ENCODE results near the gene UBR4. TPM values are rescaled to one million over a fixed set of nuclear protein-coding genes. Genes with fewer than 3 reads are reported as not detected.

UBR4 gene
- total RNA-seq, 1 experiment from 2014 or later, result 131 TPM

DNA sequence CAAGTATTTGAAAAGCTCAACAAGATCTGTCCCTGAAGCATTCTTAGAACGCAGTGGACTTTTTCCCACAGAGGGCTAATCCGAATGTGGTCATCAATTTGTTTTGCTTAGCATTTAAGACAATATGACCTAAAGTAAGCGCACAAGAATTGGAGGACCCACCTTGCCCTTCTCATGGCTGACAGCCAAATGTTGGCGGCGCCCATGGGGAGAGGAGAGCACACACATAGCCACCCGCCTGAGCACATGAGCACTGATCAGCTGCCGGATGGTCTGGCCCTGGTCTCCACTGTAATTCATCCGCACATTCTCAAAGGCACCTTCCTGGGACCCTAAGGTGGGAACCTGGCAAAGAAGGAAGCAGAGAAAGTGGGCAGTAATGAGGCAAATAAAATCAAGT is 52.4 kb downstream of the UBR4 start:
- H2BK120ac ChIP-seq (ENCODE audit: low read depth, low read length, poor library complexity, severe bottlenecking), result no peak overlapping the region
- no peak overlapping the region for H3K27ac ChIP-seq (ENCODE audit: insufficient read length, low read depth, low read length)
- no peak overlapping the region for H3K23ac ChIP-seq (ENCODE audit: insufficient read length, low read depth, low read length)
- H3T11ph ChIP-seq (ENCODE audit: low read length), result no peak overlapping the region
- TF ChIP-seq, protein P1, sequence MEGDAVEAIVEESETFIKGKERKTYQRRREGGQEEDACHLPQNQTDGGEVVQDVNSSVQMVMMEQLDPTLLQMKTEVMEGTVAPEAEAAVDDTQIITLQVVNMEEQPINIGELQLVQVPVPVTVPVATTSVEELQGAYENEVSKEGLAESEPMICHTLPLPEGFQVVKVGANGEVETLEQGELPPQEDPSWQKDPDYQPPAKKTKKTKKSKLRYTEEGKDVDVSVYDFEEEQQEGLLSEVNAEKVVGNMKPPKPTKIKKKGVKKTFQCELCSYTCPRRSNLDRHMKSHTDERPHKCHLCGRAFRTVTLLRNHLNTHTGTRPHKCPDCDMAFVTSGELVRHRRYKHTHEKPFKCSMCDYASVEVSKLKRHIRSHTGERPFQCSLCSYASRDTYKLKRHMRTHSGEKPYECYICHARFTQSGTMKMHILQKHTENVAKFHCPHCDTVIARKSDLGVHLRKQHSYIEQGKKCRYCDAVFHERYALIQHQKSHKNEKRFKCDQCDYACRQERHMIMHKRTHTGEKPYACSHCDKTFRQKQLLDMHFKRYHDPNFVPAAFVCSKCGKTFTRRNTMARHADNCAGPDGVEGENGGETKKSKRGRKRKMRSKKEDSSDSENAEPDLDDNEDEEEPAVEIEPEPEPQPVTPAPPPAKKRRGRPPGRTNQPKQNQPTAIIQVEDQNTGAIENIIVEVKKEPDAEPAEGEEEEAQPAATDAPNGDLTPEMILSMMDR (conservative IDR thresholded peaks at IDR 0.05), result no peak
- no peak overlapping the region for H2BK15ac ChIP-seq (ENCODE audit: low read depth, low read length)
- no peak overlapping the region for H2BK12ac ChIP-seq (ENCODE audit: insufficient read length, low read depth, low read length)
- H3K23me2 ChIP-seq (ENCODE audit: insufficient read length, low read depth, low read length, poor library complexity, severe bottlenecking), result no peaks in the 10 kb centered on the region
- no peak overlapping the region for H2BK5ac ChIP-seq (ENCODE audit: insufficient read length, low read length)
- no peaks in the 10 kb centered on the region for H3K4me1 ChIP-seq (ENCODE audit: insufficient read depth, low read length)
- H3K4me3 Mint-ChIP-seq, result no peak overlapping the region
- no peaks in the 10 kb centered on the region for H3K79me1 ChIP-seq (ENCODE audit: insufficient read depth, low read depth, low read length, poor library complexity, severe bottlenecking)
- H3K27me3 ChIP-seq (ENCODE audit: insufficient read depth, low read length), result no peaks in the 10 kb centered on the region
- H3K27me3 Mint-ChIP-seq (ENCODE audit: low read depth), result no peaks in the 10 kb centered on the region
- DNase-seq, result no peak
- H2AK5ac ChIP-seq (ENCODE audit: insufficient read length, low read length), result no peak overlapping the region
- no peak overlapping the region for H3K14ac ChIP-seq (ENCODE audit: insufficient read depth, low read length)
- H3K9me3 Mint-ChIP-seq, result no peaks in the 10 kb centered on the region
- no peak overlapping the region for H3K56ac ChIP-seq (ENCODE audit: insufficient read length, low read depth, low read length)
- H2BK20ac ChIP-seq (ENCODE audit: low read depth, low read length, poor library complexity, severe bottlenecking), result no peak overlapping the region
- H3K27ac Mint-ChIP-seq, result no peak overlapping the region
- H2AFZ ChIP-seq (ENCODE audit: low read length), result no peak overlapping the region
- no peak overlapping the region for H4K8ac ChIP-seq (replicated peaks; ENCODE audit: insufficient read length, low read depth, low read length)
- H4K20me1 ChIP-seq (ENCODE audit: control insufficient read depth, insufficient read depth, insufficient read length), result no peaks in the 10 kb centered on the region
- no peak overlapping the region for H4K91ac ChIP-seq (ENCODE audit: insufficient read length, low read depth, low read length)
- H3K4me1 Mint-ChIP-seq, result no peaks in the 10 kb centered on the region
- no peak overlapping the region for H4K5ac ChIP-seq (ENCODE audit: insufficient read length, low read depth, low read length)
- H3K36me3 Mint-ChIP-seq (ENCODE audit: insufficient read depth in 1 of 3, low read depth in 3 of 3), result peaks cover 57 to 99% (median 94%) of the 10 kb centered on the region in 3 experiments
- no peaks in the 10 kb centered on the region for H3K79me2 ChIP-seq (ENCODE audit: insufficient read depth, low read length)
- H3K9me3 ChIP-seq (ENCODE audit: control insufficient read depth, low read depth, low read length), result no peaks in the 10 kb centered on the region
- H3K9ac ChIP-seq (ENCODE audit: extremely low read depth, insufficient read length, low read length), result no peak overlapping the region
- H3K4ac ChIP-seq (ENCODE audit: low read depth, low read length), result no peak overlapping the region
- H3K4me2 ChIP-seq (ENCODE audit: insufficient read depth, insufficient read length, low read length), result no peak overlapping the region
- no peak overlapping the region for H3K18ac ChIP-seq (ENCODE audit: insufficient read length, low read depth, low read length)
- no CpG with 5 or more reads among the region's 8 CpGs for WGBS (ENCODE audit: extremely low coverage, insufficient read length, low lambda C conversion rate)
